MCF 10A (cell line): ENCODE results near the gene APBA1. TPM values are rescaled to one million over a fixed set of nuclear protein-coding genes. Genes with fewer than 3 reads are reported as not detected.

Source experiments
- BruUV-seq: library from RNA; stranded (reverse); fragments of 400-500 nt; replicated peaks from 2 replicates; lab custom pipeline; 2021; lab: Mats Ljungman, UMichigan
- CTCF ChIA-PET: fragments of 300-600 bp; sonication (Branson Sonifier 250); formaldehyde crosslinking; extraction: SDS; loops from one replicate; lab custom pipeline; 2021; ENCODE audit warnings: antibody characterized with exemption, inconsistent platforms; lab: Yijun Ruan, JAX
- POLR2A ChIA-PET: fragments of 300-600, 350-650 bp; sonication (Branson Sonifier 250); formaldehyde crosslinking; extraction: SDS; loops from one replicate; lab custom pipeline; 2020; ENCODE audit warnings: antibody characterized with exemption, inconsistent platforms; lab: Yijun Ruan, JAX
- DNase-seq: peaks from one replicate; pipeline ENCODE4 v3.0.0-alpha.2; 2018; ENCODE audit not compliant: unreplicated experiment
- H3K27ac Mint-ChIP-seq: one replicate; pipeline ENCODE4 v1.8.0; 2022; ENCODE audit warnings: mild to moderate bottlenecking, low read depth, mixed read lengths; ENCODE audit not compliant: unreplicated experiment
- H3K27me3 Mint-ChIP-seq: one replicate; pipeline ENCODE4 v1.8.0; 2022; ENCODE audit warnings: mixed read lengths; ENCODE audit not compliant: insufficient read depth, unreplicated experiment
- H3K36me3 Mint-ChIP-seq: one replicate; pipeline ENCODE4 v1.8.0; 2022; ENCODE audit warnings: mild to moderate bottlenecking, moderate library complexity, mixed read lengths; ENCODE audit not compliant: insufficient read depth, unreplicated experiment
- H3K4me1 Mint-ChIP-seq: one replicate; pipeline ENCODE4 v1.8.0; 2022; ENCODE audit warnings: mixed read lengths; ENCODE audit not compliant: insufficient read depth, unreplicated experiment
- H3K4me3 Mint-ChIP-seq: one replicate; pipeline ENCODE4 v1.8.0; 2022; ENCODE audit warnings: mild to moderate bottlenecking, moderate library complexity, mixed read lengths; ENCODE audit not compliant: unreplicated experiment
- H3K9me3 Mint-ChIP-seq: one replicate; pipeline ENCODE4 v1.8.0; 2022; ENCODE audit warnings: mixed read lengths; ENCODE audit not compliant: unreplicated experiment
- CTCF ChIP-seq: fragments of 200-600 bp; IDR thresholded peaks from one replicate; pipeline ENCODE4 v1.8.0; 2022; ENCODE audit warnings: antibody characterized with exemption, mild to moderate bottlenecking; ENCODE audit not compliant: unreplicated experiment
- intact Hi-C: fragments of 100-400 bp; cut with micrococcal nuclease; formaldehyde crosslinking; loops from 2 replicates; pipeline ENCODE4 v1.14.1; 2022
- total RNA-seq: library from RNA; stranded (reverse); gene quantifications from 2 replicates; pipeline ENCODE4 v1.2.3, GENCODE V29; 2022

The APBA1 gene
- total RNA-seq, 1 experiment from 2014 or later = 0.07 TPM

DNA sequence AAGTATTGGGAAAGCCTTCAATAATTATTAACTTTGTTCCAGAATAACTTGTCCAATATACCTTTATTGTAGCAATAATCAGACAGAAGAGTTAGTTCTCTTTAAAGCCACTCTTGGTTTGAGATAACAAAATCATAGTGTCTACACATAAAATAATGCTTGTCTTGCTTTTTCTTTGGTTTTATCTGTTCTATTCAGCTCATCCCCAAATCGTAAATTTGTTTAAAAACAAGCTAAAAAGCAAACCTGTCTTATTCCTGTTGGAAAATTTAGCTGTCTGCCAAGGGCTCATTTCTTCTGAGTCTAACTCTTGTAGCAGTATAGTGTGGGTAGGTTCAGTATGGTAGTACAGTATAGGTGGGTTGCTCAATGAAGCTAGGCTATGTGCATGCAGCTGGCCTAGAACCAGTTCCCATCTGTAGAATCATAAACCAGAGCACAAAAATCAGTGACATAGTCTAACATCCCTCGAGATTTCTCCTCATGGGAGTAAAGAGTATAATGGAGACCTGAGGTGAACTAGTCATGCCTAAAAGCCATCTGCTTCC lies 17.9 kb upstream of the APBA1 start:
- peaks cover 24% of the 10 kb centered on the region for H3K27me3 Mint-ChIP-seq
- BruUV-seq = no TSS peak
- H3K27ac Mint-ChIP-seq = no peak overlapping the region
- intact Hi-C loops = no loop called here
- H3K4me3 Mint-ChIP-seq = no peak overlapping the region
- no peak for TF ChIP-seq CTCF
- POLR2A ChIA-PET = no interaction called here
- no peaks in the 10 kb centered on the region for H3K9me3 Mint-ChIP-seq
- H3K36me3 Mint-ChIP-seq = peaks cover 6% of the 10 kb centered on the region
- H3K4me1 Mint-ChIP-seq = no peaks in the 10 kb centered on the region
- DNase-seq = no peak
- CTCF ChIA-PET = interaction anchor here (0.5 to 1.4 kb wide), 2 partner anchors 11 to 17 kb away, joined by 3 to 4 read pairs; no protein-coding TSS in a partner anchor

- intact Hi-C loops = no loop called here
- Mint-ChIP-seq H3K36me3 (peaks cover 6% of the 10 kb centered on the region), H3K4me3 (no peak overlapping the region), H3K27me3 (no peaks in the 10 kb centered on the region), H3K4me1 (no peaks in the 10 kb centered on the region), H3K27ac (no peak overlapping the region), H3K9me3 (no peaks in the 10 kb centered on the region)
- no peak for DNase-seq
- ChIA-PET POLR2A (no interaction called here), CTCF (no interaction called here)
- TF ChIP-seq CTCF = no peak
- no TSS peak for BruUV-seq
Measured at GRCh38 chr9:69683927-69684326, 11.8 kb upstream of the APBA1 start.

- no peak overlapping the region for H3K4me3 Mint-ChIP-seq
- peaks cover 4% of the 10 kb centered on the region for H3K4me1 Mint-ChIP-seq
- no peaks in the 10 kb centered on the region for H3K27me3 Mint-ChIP-seq
- CTCF ChIA-PET = interaction anchor here (0.5 to 0.7 kb wide), 3 partner anchors 11 to 535 kb away, joined by 3 to 6 read pairs (median 3); no protein-coding TSS in a partner anchor
- DNase-seq = no peak
- no peaks in the 10 kb centered on the region for H3K9me3 Mint-ChIP-seq
- no peak for TF ChIP-seq CTCF
- BruUV-seq = no TSS peak
- intact Hi-C loops = loop anchor here (10.0 kb wide), 1 partner anchor 436 kb away; no protein-coding TSS in a partner anchor
- H3K36me3 Mint-ChIP-seq = no peaks in the 10 kb centered on the region
- no peak overlapping the region for H3K27ac Mint-ChIP-seq
- POLR2A ChIA-PET = no interaction called here
Measured at GRCh38 chr9:69678843-69679538, 6.8 kb upstream of the APBA1 start.

- ChIA-PET POLR2A (no interaction called here), CTCF (no interaction called here)
- H3K36me3 Mint-ChIP-seq = no peaks in the 10 kb centered on the region
- no peak for TF ChIP-seq CTCF
- no peak for DNase-seq
- no peak overlapping the region for H3K27ac Mint-ChIP-seq
- H3K9me3 Mint-ChIP-seq = no peaks in the 10 kb centered on the region
- BruUV-seq = no TSS peak
- H3K4me1 Mint-ChIP-seq = peaks cover 6% of the 10 kb centered on the region
- H3K27me3 Mint-ChIP-seq = no peaks in the 10 kb centered on the region
- intact Hi-C loops = loop anchor here (10.0 kb wide), 1 partner anchor 437 kb away; no protein-coding TSS in a partner anchor
- no peak overlapping the region for H3K4me3 Mint-ChIP-seq
Measured at GRCh38 chr9:69677931-69678330, 5.8 kb upstream of the APBA1 start.
